Measurements from ENCODE around the gene LTB4R2.
A peak's percentile ranks its signal among the peaks of the same experiment; 100 is the strongest.

The LTB4R2 gene

DNA sequence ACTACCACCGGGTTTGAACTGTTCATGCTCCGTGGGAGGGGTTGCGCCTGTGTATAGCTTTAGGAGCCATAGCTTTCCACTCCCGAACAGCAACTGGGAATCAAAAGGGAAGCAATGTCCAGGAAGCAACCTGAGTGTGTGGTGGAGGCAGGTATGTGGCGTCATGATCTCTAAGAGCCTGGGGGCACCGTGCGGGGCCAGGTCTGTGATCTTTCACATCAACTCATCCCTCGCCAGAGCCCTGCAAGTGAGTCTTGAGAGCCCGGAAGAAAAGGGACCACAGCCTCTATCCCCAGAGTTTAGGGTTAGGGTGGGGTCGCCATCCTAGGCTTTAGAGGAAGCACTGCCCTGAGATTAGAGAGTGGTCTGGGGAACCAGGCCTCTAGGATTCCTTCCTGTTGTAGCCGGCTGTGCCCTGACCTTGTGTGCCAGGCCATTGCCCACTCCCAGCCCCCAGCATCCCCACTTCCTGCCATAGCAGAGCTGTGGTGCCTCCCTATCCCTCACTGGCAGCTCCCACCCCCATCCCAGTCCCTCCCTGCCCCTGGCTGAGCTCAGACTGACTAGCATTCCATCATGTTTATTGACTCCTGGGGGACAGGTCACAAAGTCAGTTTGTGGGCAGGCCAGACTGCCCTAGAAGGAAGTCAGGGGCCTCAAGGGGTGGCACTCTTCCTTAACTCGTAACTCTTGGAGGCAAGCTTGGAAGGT lies 25.7 kb downstream of the LTB4R2 start:
- H3K9me3 Mint-ChIP-seq, result no peaks in the 10 kb centered on the region
- ATAC-seq (replicated peaks) (no peak), DNase-seq (no peak)
- peaks cover 49 to 51% of the 10 kb centered on the region in 2 donors for H3K4me1 Mint-ChIP-seq (ENCODE audit: low read depth in 2 of 2)
- H3K36me3 Mint-ChIP-seq (ENCODE audit: insufficient read depth), result peaks cover 31% of the 10 kb centered on the region
- H3K4me3 Mint-ChIP-seq, result peak overlapping the region in 1 of 2 donors; percentile 38
- H3K27ac Mint-ChIP-seq, result no peak overlapping the region
- H3K27me3 Mint-ChIP-seq, result peaks cover 4 to 25% of the 10 kb centered on the region in 2 donors

DNA sequence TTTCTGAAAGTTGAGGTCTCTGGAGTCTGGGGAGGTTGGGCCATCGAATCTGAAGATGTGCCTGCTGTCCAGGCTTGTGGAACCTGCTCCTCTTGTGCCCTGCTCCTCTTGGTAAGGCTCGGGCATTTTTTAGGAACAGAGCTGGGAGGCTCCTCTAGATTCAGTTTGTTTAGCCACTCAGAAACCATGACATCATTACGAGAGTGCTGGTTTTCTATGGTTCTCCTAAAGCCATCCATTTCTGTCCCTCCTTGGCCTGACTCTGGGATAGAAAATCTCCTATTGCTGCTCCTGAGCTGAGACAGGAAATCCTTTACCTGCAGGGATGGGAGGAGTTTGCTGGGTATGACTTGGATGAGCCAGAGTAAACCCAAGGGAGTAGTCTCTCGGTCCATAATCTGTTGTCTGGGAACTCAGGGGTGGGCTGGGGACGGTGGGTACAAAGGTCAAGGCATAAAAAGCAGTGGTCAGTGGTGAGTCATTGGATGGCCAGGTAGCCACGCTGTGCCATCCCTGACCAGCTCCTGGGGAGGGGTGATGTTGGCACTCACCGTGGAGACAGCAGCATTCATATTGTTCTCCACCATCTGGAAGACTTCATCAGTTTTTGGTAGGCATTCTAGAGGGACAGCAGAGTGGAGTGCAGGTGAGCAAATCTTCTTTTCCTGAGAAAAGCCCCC lies 27.3 kb downstream of the LTB4R2 start:
- DNase-seq (no peak), ATAC-seq (replicated peaks) (no peak)
- no peaks in the 10 kb centered on the region for H3K9me3 Mint-ChIP-seq
- peaks cover 9 to 25% of the 10 kb centered on the region in 2 donors for H3K27me3 Mint-ChIP-seq
- H3K27ac Mint-ChIP-seq, result no peak overlapping the region
- peaks cover 25% of the 10 kb centered on the region for H3K36me3 Mint-ChIP-seq (ENCODE audit: insufficient read depth)
- peaks cover 33 to 38% of the 10 kb centered on the region in 2 donors for H3K4me1 Mint-ChIP-seq (ENCODE audit: low read depth in 2 of 2)
- peak overlapping the region in 1 of 2 donors; percentile 90 for H3K4me3 Mint-ChIP-seq

GRCh38 chr14:24337824-24338175 lies 27.9 kb downstream of the LTB4R2 start:
- Mint-ChIP-seq H3K9me3 (no peaks in the 10 kb centered on the region), H3K4me3 (peak overlapping the region; percentile 90), H3K27me3 (peaks cover 6 to 26% of the 10 kb centered on the region in 2 donors), H3K27ac (no peak overlapping the region), H3K36me3 (ENCODE audit: insufficient read depth) (peaks cover 20% of the 10 kb centered on the region), H3K4me1 (ENCODE audit: low read depth in 2 of 2) (peaks cover 29 to 36% of the 10 kb centered on the region in 2 donors)
- ATAC-seq (replicated peaks) (no peak), DNase-seq (no peak)

- peak overlapping the region; percentile 90 for H3K4me3 Mint-ChIP-seq
- peaks cover 11 to 32% of the 10 kb centered on the region in 2 donors for H3K27me3 Mint-ChIP-seq
- DNase-seq (no peak), ATAC-seq (replicated peaks) (no peak)
- H3K9me3 Mint-ChIP-seq, result no peaks in the 10 kb centered on the region
- H3K36me3 Mint-ChIP-seq (ENCODE audit: insufficient read depth), result peaks cover 15% of the 10 kb centered on the region
- peaks cover 25 to 32% of the 10 kb centered on the region in 2 donors for H3K4me1 Mint-ChIP-seq (ENCODE audit: low read depth in 2 of 2)
- peak overlapping the region; percentile 84 to 93 for H3K27ac Mint-ChIP-seq
Observed at GRCh38 chr14:24338843-24339242, 28.9 kb downstream of the LTB4R2 start.

DNA sequence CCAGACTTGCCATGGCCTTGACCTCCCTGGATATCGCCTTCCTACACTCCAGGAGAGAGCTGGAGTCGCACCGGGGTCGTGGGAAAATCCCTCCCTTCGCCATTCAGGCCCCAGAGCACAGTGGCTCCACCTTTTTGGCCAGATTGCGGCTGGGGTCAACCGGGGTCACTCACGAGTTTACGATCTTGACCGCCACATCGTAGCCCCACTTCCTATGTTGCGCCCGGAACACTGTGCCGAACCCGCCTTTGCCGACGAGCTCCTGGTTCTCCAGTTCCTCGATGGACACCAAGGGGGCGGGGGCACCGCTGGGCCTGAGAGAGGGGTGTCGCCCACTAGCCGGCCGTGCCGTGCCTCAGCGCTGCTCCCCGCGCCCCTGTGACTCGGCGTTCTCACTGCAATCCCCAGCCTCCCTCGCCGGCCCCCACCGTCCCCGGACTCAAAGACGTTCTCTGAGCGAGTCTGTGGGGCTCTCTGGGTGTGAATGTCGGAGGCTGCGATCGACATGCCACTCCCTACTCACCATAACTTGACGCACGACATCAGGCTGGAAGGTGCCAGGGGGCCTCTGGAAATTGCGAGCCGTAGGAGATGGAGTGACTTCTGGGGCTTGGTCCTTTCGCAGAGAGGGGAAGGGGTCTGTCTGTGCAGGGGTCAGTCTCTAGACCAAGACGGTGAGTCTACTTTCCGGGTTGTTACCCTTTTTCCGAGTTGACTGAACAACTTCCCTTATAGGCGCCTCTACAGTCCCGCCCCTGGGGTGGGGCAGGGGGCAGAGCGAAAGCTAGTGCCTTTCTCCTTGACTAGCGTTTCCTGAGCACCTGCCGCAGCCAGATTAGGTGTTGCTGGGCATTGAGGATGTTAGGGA lies 29.6 kb downstream of the LTB4R2 start, which contains the start of gene RIPK3:
Gene RIPK3 (minus strand): TSS at position 708 of the 868 bp plus-strand sequence. CDS start 165 bp downstream, at position 543.
- Mint-ChIP-seq H3K27me3 (peaks cover 11 to 34% of the 10 kb centered on the region in 2 donors), H3K9me3 (no peaks in the 10 kb centered on the region), H3K27ac (peak within 1 kb of the TSS; percentile 84 to 93), H3K4me1 (ENCODE audit: low read depth in 2 of 2) (peaks cover 25 to 32% of the 10 kb centered on the region in 2 donors), H3K36me3 (ENCODE audit: insufficient read depth) (peaks cover 15% of the 10 kb centered on the region), H3K4me3 (peak within 1 kb of the TSS; percentile 90)
- DNase-seq (peak; percentile 52 to 65 (median 54)), ATAC-seq (replicated peaks) (peak; percentile 89)

DNA sequence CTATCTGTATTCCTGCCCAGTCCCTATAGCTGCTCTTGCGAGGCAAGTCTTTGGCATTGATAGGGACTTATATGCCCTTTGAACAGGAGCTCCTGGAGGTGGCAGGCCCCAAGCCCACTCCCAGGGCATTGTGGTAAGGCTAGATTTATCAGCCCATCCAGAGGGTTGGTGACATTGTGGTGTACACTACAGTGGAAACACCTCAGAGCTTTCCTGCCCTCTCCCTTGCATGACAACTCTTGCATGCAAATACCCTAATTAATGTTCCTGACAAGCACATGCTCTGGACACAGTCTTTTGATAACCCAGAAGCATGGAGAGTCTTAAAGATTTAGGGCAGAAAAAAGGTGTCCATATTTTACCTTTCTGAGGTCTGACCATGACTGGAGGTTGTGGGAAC lies 30.7 kb downstream of the LTB4R2 start:
- H3K4me1 Mint-ChIP-seq (ENCODE audit: low read depth in 2 of 2), result peaks cover 17 to 25% of the 10 kb centered on the region in 2 donors

DNA sequence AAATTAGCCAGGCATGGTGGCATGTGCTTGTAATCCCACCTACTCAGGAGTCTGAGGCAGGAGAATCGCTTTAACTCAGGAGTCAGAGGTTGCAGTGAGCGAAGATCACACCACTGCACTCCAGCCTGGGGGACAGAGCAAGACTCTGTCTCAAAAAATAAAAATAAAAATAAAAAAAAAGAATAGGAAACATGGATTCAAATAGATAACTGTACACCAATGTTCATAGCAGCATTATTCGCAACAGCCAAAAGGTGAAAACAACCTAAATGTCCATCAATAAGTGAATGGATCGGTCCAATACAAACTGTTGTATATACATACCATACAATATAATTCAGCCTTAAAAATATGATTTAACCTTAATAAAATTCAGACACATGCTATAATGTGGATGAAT lies 32.9 kb downstream of the LTB4R2 start:
- H3K27me3 Mint-ChIP-seq, result peaks cover 34 to 43% of the 10 kb centered on the region in 2 donors
- no peak for ATAC-seq (replicated peaks)
- H3K27ac Mint-ChIP-seq, result no peak overlapping the region

More for the DNA sequence above, 30.7 kb downstream of the LTB4R2 start:
- ATAC-seq (replicated peaks) (no peak), DNase-seq (no peak)
- Mint-ChIP-seq H3K36me3 (ENCODE audit: insufficient read depth) (peaks cover 12% of the 10 kb centered on the region), H3K27ac (no peak overlapping the region), H3K27me3 (peaks cover 21 to 34% of the 10 kb centered on the region in 2 donors), H3K4me3 (peak overlapping the region in 1 of 2 donors; percentile 90), H3K9me3 (no peaks in the 10 kb centered on the region)

DNA sequence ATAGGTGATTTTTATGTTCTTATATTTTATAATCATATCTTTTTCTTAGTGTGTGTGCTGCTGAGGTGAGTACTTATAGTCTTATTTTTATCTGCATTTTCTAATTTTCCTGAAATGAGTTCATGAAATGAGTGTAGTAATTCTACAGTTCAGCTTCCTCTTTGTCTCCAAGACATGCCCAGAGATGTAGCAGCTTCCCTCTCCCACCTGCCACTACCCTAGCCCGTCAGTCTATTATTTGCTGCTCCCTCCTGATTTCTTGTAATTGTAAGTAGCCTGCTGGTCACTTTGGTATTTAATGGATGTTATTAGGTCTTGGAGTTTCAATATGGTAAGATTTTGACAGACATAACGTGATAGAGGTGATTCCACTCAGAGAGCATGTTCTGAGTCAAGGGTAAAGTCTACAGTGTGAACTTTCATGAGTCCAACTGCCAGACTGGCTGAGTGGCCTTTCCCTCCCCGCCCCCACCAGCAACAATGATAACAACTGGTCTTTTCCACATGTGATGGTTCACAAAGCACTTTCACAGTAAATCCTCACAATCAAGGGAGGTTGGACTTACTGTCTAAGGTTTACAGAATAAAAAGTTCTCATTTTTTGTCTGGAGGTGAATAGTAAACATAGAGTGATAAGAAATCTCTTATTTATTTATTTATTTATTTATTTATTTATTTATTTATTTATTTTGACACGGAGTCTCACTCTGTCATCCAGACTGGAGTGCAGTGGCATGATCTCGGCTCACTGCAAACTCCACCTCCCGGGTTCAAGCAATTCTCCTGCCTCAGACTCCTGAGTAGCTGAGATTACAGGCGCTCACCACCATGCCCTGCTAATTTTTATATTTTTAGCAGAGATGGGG lies 34.1 kb downstream of the LTB4R2 start:
- H3K4me3 Mint-ChIP-seq, result no peak overlapping the region
- H3K36me3 Mint-ChIP-seq (ENCODE audit: insufficient read depth), result no peaks in the 10 kb centered on the region
- no peak for DNase-seq
- H3K27me3 Mint-ChIP-seq, result peaks cover 40 to 43% of the 10 kb centered on the region in 2 donors
- no peak overlapping the region for H3K27ac Mint-ChIP-seq
- peaks cover 5 to 6% of the 10 kb centered on the region in 2 donors for H3K4me1 Mint-ChIP-seq (ENCODE audit: low read depth in 2 of 2)
- ATAC-seq (replicated peaks), result no peak
- no peaks in the 10 kb centered on the region for H3K9me3 Mint-ChIP-seq

More for the DNA sequence above, 32.9 kb downstream of the LTB4R2 start:
- H3K4me1 Mint-ChIP-seq (ENCODE audit: low read depth in 2 of 2), result peaks cover 13% of the 10 kb centered on the region in 2 donors
- H3K4me3 Mint-ChIP-seq, result no peak overlapping the region
- H3K9me3 Mint-ChIP-seq, result no peaks in the 10 kb centered on the region
- H3K36me3 Mint-ChIP-seq (ENCODE audit: insufficient read depth), result peaks cover 6% of the 10 kb centered on the region
- DNase-seq, result no peak

- DNase-seq (no peak), ATAC-seq (replicated peaks) (no peak)
- Mint-ChIP-seq H3K9me3 (no peaks in the 10 kb centered on the region), H3K4me1 (ENCODE audit: low read depth in 2 of 2) (no peaks in the 10 kb centered on the region), H3K36me3 (ENCODE audit: insufficient read depth) (no peaks in the 10 kb centered on the region), H3K27ac (no peak overlapping the region), H3K27me3 (peaks cover 64 to 73% of the 10 kb centered on the region in 2 donors), H3K4me3 (no peak overlapping the region)
Observed at GRCh38 chr14:24347134-24347533, 37.2 kb downstream of the LTB4R2 start.

DNA sequence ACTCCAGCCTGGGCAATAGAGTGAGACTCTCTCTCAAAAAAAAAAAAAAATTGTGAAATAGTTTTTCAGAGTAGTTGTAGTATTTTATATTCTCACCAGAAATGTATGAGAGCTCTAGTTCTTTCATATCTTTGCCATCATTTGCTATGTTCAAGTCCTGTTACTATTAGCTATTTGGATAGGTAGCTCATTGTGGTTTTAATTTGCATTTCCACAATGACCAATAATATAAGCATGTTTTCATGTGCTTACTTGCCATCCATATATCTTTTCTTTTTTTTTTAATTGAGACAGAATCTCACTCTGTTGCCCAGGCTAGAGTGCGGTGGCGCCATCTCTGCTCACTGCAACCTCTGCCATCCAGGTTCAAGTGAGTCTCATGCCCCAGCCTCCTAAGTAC lies 38.2 kb downstream of the LTB4R2 start:
- Mint-ChIP-seq H3K36me3 (ENCODE audit: insufficient read depth) (no peaks in the 10 kb centered on the region), H3K27me3 (peaks cover 70 to 75% of the 10 kb centered on the region in 2 donors), H3K4me3 (no peak overlapping the region), H3K27ac (no peak overlapping the region), H3K9me3 (no peaks in the 10 kb centered on the region), H3K4me1 (ENCODE audit: low read depth in 2 of 2) (no peaks in the 10 kb centered on the region)
- no peak for ATAC-seq (replicated peaks)
- no peak for DNase-seq

DNA sequence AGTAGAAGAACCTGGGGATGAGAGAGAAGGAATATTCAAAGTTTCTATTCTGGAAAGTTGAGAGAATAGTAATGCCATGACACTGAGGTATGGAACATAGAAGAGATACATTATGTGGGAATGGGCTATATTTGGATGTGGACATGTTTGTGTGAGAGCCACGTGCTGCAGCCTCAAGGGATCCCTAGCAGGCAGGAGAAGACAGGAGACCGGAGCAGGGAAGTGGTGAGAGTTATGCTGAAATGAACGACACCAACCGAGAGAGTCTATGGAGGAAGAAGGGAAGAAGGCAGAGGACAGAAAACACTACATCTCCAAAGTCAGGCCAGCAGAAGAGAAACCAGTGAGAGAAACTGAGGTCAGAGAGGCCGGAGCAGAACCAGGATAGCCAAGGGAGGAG lies 39.8 kb downstream of the LTB4R2 start:
- no peaks in the 10 kb centered on the region for H3K9me3 Mint-ChIP-seq
- peaks cover 74 to 75% of the 10 kb centered on the region in 2 donors for H3K27me3 Mint-ChIP-seq
- ATAC-seq (replicated peaks) (no peak), DNase-seq (no peak)
- H3K36me3 Mint-ChIP-seq (ENCODE audit: insufficient read depth), result no peaks in the 10 kb centered on the region
- no peak overlapping the region for H3K27ac Mint-ChIP-seq
- H3K4me1 Mint-ChIP-seq (ENCODE audit: low read depth in 2 of 2), result no peaks in the 10 kb centered on the region
- H3K4me3 Mint-ChIP-seq, result no peak overlapping the region

- H3K36me3 Mint-ChIP-seq (ENCODE audit: insufficient read depth), result no peaks in the 10 kb centered on the region
- peaks cover 62 to 63% of the 10 kb centered on the region in 2 donors for H3K27me3 Mint-ChIP-seq
- H3K4me1 Mint-ChIP-seq (ENCODE audit: low read depth in 2 of 2), result no peaks in the 10 kb centered on the region
- no peak overlapping the region for H3K4me3 Mint-ChIP-seq
- no peak overlapping the region for H3K27ac Mint-ChIP-seq
- DNase-seq, result no peak
- H3K9me3 Mint-ChIP-seq, result no peaks in the 10 kb centered on the region
- ATAC-seq (replicated peaks), result no peak
Observed at GRCh38 chr14:24351517-24351916, 41.6 kb downstream of the LTB4R2 start.

Data from effector memory CD8-positive, alpha-beta T cell (primary cell).